ENCODE data around the gene GPR55. TPM values are rescaled to one million over a fixed set of nuclear protein-coding genes. Genes with fewer than 3 reads are reported as not detected.

GPR55 gene
- total and polyA plus RNA-seq, 10 donors: 0.86 to 6.8 (median 3.1) TPM

GRCh38 chr2:230903231-230904150 lies 21.6 kb downstream of the GPR55 start:
- intact Hi-C loops (cut with DNase I; ENCODE audit: low total_unique reads): no loop called here
- Histone ChIP-seq H3K36me3 (no peaks in the 10 kb centered on the region), H3K4me1 (peaks cover 0 to 32% (median 3%) of the 10 kb centered on the region in 6 donors), H3K27ac (no peak overlapping the region), H3K9me3 (no peaks in the 10 kb centered on the region), H3K27me3 (replicated peaks in 1 of 7) (peaks cover 0 to 11% (median 0%) of the 10 kb centered on the region in 7 donors), H3K4me3 (no peak overlapping the region)
- TF ChIP-seq CTCF (IDR thresholded peaks at IDR 0.05 in 8 of 11, conservative IDR thresholded peaks at IDR 0.05 in 3 of 11) (no peak), POLR2AphosphoS5 (IDR thresholded peaks at IDR 0.05) (no peak), POLR2A (IDR thresholded peaks at IDR 0.05) (no peak)
- peak; percentile 51 for DNase-seq
- 90 to 95% (median 92%) methylated on average over 19 of the region's 19 CpGs for WGBS, 5 donors

- DNase-seq: peak; percentile 81
- Histone ChIP-seq H3K4me1 (peaks cover 0 to 29% (median 3%) of the 10 kb centered on the region in 6 donors), H3K4me3 (no peak overlapping the region), H3K9me3 (no peaks in the 10 kb centered on the region), H3K27ac (no peak overlapping the region), H3K27me3 (replicated peaks in 1 of 7) (peaks cover 0 to 11% (median 0%) of the 10 kb centered on the region in 7 donors), H3K36me3 (no peaks in the 10 kb centered on the region)
- TF ChIP-seq POLR2A (IDR thresholded peaks at IDR 0.05) (no peak), CTCF (IDR thresholded peaks at IDR 0.05 in 8 of 11, conservative IDR thresholded peaks at IDR 0.05 in 3 of 11) (peak in 9 of 11 experiments; percentile 22 to 78 (median 52))
- intact Hi-C loops (cut with DNase I; ENCODE audit: low total_unique reads): no loop called here
- WGBS, 5 donors: 35 to 44% (median 38%) methylated on average over 8 of the region's 8 CpGs
Observed at GRCh38 chr2:230902180-230902899, 22.7 kb downstream of the GPR55 start.

GRCh38 chr2:230901006-230901405 lies 24.0 kb downstream of the GPR55 start:
- peaks cover 0 to 32% (median 3%) of the 10 kb centered on the region in 6 donors for H3K4me1 ChIP-seq
- intact Hi-C loops (cut with DNase I; ENCODE audit: low total_unique reads): no loop called here
- 71 to 90% (median 78%) methylated on average over 5 of the region's 5 CpGs for WGBS, 5 donors
- DNase-seq: peak; percentile 10
- H3K27me3 ChIP-seq (replicated peaks in 1 of 7): peaks cover 0 to 11% (median 0%) of the 10 kb centered on the region in 7 donors
- no peaks in the 10 kb centered on the region for H3K36me3 ChIP-seq
- H3K9me3 ChIP-seq: no peaks in the 10 kb centered on the region
- no peak overlapping the region for H3K27ac ChIP-seq
- no peak for TF ChIP-seq CTCF (IDR thresholded peaks at IDR 0.05 in 8 of 11, conservative IDR thresholded peaks at IDR 0.05 in 3 of 11)
- TF ChIP-seq POLR2AphosphoS5 (IDR thresholded peaks at IDR 0.05): no peak
- no peak for TF ChIP-seq POLR2A (IDR thresholded peaks at IDR 0.05)
- H3K4me3 ChIP-seq: no peak overlapping the region
